Hematopoietic multipotent progenitor cell treated with erythropoietin and hydrocortisone succinate and interleukin-3 and kit ligand, for 4 days (in vitro differentiated cells): ENCODE data around the gene SLC15A5.

Experiments used
- DNase-seq: peaks from one replicate; pipeline ENCODE4 v3.0.0-alpha.2; 2015

SLC15A5 gene, protein sequence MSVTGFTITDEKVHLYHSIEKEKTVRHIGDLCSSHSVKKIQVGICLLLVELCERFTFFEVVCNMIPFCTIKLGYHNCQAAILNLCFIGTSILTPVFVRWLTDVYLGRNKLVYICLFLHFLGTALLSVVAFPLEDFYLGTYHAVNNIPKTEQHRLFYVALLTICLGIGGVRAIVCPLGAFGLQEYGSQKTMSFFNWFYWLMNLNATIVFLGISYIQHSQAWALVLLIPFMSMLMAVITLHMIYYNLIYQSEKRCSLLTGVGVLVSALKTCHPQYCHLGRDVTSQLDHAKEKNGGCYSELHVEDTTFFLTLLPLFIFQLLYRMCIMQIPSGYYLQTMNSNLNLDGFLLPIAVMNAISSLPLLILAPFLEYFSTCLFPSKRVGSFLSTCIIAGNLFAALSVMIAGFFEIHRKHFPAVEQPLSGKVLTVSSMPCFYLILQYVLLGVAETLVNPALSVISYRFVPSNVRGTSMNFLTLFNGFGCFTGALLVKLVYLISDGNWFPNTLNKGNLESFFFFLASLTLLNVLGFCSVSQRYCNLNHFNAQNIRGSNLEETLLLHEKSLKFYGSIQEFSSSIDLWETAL

DNA sequence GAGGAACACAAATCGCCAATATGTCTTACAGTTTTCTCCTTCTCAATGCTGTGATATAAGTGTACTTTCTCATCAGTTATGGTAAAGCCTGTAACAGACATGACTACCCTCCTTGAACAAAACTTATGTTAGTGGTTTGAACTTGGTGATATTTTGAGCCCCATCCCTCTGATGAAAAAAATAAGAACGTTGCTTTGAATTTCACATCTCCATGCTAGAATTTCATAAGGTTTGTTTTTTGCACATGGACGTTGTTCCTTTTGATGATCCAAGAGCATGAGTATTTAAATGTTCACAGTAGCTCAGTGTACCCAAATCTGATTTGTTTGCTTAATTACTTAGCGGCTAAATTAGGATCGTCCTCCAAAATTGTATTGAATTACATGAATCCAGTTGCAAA, at the start of gene SLC15A5:
TSS of gene SLC15A5 (minus strand) at position 101 of the 400 bp plus-strand sequence. CDS start at position 101, 0 bp downstream.
- no peak for DNase-seq

DNA sequence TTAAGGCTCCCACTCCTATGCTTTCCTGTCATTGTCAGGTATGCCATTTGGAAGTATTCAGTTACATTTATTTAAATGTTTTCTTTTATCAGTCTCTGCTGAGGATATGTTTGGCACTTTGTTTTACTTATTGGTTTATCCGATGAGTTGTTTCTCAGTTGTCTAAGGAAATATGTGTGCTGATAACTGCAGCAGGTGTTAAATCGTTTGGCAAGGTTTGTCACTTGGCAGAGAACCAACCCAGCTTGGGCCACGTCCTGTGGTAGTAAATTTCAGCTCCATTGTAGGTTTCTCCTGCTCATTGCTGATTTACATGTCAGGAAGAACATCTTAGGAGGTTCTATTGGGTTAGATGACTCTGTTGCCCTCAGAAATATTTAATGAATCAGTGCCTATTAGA, 47.9 kb upstream of the SLC15A5 start:
- no peak for DNase-seq

DNA sequence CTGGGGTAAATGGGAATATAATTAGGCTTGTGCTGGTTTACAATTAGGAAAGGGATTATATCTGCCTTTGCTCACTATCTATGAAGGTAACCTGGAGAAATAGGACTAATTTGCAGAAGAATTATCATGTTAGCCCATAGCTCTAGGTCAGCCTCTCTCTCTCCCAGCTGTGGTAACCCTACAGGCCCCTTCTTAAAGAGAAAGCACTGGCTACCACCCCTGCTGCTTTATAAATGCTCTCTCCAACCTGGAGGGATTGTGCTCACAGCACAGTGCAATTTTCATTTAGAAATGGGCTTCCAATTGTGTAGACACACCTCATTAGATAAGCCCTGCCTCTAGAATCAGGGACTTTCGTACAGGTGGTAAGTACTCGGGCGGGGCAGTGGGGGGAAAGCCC, 47.3 kb upstream of the SLC15A5 start:
- no peak for DNase-seq

DNA sequence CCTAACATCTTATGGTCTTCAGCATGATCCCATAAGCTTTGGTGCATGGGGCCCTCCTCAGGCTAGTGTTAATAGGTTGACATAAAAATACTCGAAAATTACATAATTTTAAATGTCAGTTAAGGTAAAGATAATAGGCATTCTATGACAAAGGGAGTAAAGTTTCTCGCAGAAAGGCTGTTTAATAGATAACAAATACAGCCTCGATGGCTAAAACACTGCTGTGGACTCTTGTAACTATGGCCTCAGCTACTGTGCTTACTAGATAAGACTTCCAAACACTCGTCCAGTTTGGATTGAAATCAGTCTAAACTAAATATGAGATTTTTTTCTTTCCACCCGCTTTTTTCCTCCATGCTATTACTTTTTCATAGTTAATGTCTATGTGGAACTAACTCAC, 46.8 kb upstream of the SLC15A5 start:
- no peak for DNase-seq

DNA sequence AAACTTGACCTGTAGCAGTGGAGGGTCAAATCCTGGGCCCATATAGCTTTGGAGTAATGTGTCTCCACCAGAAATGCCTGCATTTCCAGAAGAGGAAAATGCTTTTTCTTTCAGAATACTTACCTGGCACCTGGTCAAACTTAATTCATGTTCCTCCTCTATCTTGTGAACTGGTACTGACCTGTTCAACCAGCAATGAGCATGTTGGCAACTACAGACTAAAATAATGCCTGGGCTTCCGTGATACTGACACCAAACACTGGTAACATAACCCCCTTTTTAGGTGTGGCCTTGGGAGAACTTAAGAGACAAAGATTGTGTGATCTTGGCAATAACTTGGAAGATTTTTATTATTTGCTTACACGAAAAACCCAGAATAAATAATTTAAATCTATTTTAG, 46.2 kb upstream of the SLC15A5 start:
- no peak for DNase-seq

DNA sequence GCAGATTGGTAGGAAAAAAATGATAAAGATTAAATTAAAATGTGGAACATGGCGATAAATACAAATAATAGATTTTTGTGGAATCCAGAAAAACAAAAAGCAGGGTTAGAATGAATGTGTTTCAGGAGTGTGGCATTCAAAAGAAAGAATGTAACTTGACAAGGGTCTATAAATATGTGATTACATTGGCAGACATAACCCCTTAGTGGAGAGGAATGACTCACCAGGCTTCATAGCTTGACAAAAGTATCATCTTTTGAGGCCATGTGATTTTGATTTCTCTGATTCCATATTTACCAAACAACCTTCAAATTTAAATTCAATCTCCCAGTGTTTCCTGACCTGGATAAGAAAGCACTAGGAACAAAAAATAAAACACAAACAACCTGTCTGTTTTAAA, 45.5 kb upstream of the SLC15A5 start:
- DNase-seq: no peak

DNA sequence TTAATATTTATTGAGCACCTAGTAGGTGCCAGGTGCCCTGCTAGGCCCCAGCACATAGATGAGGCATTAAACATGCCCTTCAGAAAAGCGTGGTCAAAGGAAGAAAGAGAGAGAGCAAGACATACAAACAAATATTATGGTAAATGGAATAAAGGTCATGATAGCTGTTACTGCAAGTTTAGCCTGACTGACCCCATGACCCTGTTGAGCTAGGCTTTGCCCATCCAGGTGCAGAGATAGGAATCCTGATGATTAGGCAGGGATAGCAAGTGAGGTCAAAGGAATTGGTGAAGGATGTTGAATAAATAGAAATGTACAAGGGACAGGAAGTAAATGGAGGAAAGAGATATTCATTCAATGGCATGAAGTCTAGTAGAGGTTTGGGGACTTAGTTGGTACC, 33.4 kb upstream of the SLC15A5 start:
- no peak for DNase-seq

DNA sequence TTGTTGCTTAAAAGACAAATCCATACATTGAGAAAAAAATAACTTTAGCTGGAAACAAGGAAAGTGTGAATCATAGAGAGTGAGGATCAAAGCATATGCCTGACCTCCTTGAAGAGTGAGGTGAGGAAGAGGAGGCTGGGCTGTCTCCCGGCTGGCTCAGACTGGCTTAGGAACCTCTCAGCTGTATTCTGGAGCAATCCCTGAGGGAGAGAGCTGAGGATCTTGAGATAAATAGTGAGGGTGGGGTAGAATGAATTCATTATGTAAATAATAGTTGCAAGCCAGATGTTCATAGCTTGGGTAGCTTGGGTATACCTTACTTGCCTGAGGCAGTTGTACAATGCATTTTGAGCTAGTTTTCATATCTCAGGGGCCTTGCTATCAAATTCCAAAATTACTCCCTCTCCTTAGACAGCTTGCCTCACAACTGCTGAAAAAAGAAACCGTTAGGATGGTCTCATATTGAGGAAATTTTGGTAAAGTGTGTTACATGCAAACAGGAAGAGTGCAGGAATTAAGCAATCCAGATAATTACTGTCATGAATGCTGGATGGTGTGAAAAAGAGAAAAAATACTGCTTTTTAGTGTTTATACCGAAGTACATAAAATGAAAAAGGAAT, 30.5 kb upstream of the SLC15A5 start:
- peak; percentile 29 for DNase-seq

DNA sequence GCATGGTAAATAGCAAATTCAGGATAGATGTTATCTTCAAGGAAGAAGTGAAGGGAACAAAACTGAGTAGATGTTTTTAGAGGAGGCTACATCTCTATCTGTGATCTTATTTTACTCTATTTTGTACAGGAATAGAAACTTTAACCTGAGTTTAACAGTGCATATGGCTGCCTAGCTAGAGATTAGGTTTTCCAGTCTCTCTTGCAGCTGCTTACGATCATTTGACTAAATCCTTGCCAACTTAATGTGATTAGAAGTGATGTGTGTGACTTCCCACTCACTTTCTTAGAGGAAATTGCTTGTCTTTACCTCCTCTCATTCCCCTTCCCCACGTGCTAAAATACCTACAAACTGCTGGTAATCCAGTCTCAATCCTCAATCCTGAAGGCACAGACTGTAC, 26.5 kb upstream of the SLC15A5 start:
- no peak for DNase-seq

DNA sequence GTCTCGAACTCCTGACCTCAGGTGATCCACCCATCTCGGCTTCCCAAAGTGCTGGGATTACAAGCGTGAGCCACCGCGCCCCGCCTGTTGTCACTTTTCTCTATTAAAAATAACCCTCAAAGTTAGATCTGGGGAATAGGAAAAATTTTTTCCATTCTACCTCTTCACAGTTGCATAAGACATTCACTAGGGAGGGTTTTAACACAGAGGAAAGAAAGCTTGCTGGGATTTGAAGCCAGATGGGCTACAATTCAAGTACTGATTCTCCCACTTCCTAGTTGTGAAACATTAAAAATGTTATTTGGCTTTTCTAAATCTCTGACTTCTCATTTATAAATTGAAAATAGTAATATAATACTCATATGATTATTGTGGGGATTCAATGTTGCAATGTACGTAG, 23.3 kb upstream of the SLC15A5 start:
- no peak for DNase-seq

DNA sequence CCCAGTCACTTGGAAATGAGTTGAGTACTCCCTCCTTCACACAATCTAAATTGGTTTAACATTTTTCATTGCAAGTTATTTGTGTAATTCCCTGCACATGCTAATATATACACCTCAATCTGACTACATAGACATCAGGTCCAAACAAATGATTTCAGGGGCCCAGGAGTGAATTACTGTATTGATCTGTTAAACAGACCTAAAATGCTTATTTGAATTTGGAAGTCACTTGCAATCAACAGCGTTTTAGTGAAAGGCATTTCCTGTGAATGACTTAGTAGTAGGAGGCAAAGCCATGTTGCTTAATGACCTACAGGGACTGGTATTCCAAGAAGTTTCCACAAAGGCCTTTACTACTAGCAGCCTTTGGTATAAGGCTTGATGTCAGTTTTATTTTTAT, 22.6 kb upstream of the SLC15A5 start:
- no peak for DNase-seq

DNA sequence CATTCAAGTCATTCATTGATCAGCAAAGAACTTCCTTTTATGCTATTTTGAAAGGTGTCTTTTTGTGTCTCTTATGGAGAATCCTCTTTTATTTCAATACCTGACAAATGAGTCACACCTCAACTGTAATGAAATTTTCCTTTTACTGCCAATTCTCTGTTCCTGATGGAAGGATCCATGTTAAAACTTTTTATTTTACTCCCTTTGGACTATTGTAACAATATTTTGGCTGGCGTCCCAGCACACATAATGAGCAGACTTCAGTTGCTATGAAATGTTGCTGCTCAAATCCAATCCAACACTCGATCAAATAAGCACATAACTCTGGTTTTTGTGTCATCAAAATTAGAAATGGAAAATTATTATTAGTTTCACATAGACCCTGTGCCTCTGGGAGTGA, 21.9 kb upstream of the SLC15A5 start:
- no peak for DNase-seq

DNA sequence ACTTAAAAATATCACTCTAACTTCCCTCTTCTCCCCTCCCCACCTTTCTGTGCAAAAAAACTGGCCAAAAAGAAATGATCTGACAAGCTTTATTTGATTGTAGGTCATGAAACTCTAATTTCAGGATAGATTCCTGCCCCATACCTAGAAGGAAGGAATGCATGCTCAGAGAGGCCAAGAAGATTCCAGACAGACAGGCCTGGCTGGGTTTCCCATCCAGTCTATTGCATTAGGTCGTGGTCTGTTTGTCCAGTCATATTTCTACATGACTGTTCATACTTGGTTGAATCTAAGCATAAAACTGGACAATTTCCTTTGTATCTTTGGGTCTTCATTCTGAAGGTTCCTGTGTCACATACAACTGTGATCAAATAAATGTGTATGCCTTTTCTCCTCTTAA, 20.0 kb upstream of the SLC15A5 start:
- no peak for DNase-seq

DNA sequence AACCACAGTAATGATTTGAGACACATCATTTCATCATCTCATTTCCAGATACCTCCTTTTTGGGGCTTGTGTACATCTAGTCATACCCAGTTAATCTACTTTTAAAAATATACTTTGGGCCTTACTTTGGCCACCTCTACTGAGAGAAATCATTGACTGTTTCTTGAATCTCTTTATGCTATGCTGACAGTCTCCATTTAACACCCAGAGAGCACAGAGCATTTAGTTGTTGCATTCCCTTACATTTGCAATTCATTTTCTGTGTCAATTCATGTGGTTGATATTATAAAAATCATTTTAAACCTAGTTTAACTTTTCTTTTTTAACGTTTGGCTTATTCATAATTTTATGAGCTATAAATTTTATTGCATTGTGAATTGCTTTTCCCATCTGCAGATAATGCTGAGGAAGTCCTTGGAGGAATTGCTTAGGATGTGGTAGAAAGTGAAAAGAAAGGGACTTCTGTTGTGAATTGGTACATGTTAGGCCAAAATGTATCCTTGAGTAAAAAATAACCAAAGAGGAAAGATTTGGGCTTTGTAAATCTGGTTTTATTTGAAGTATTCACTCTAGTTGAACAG, 17.0 kb upstream of the SLC15A5 start:
- no peak for DNase-seq

DNA sequence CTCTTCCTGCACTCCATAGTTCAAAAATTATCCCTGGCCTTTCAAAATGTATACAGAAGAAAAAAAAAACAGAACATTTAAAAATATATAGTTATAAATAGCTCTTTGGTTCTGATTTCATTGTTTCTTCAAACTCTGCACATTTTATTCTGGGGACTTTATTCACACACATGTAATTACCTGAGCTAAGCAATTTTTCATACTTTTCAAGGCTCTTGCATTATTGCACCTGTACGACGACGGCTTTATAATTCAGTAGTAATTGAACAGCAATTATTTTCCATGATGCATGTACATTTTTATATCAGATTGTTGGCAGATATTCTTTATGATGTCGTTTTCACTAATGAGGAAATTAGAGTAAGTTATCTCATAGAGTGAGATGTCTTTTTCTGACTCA, 13.5 kb upstream of the SLC15A5 start:
- no peak for DNase-seq

DNA sequence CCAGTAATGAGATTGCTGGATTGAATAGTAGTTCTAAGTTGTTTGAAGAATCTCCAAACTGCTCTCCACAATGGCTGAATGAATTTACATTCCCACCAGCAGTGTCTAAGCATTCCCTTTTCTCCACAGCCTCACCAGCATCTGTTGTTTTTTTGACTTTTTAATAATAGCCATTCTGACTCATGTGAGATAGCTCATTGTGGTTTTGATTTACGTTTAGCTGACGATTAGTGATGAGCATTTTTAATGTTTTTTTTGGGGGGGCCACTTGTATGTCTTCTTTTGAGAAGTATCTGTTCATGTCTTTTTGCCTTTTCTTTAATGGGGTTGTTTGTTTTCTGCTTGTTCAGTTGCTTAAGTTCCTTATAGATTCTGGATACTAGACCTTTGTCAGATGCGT, 8.1 kb upstream of the SLC15A5 start:
- DNase-seq: no peak

DNA sequence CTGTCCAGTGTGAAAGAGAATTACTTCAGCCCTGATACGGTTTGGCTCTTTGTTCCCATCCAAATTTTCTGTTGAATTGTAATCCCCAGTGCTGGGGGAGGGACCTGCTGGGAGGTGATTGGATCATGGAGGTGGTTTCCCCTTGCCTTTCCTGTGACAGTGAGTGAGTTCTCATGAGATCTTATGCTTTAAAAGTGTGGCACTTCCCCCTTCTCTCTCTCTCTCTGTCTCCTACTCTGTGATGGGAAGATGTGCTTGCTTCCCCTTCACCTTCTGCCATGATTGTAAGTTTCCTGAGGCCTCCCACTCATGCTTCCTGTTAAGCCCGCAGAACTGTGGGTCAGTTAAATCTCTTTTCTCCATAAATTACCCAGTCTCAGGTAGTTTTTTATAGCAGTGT, 5.5 kb upstream of the SLC15A5 start:
- DNase-seq: no peak

DNA sequence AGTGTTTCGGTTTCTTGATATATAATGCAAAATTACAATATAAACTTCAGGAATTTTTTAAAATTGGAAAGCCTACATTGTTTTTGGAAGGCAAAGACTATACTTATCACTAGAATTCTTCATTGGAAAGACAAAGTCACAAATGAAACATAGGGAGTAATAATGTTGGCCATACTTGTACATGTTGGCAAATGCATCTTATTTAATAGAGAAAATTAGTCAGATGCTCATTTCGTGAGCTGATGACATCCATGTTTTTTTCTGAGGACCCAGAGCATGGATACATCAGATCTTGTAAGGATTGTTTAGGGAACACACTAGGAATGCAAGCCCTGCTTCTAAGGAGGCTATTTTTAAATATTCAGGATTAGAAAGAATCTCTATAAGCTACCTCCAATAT, 4.6 kb upstream of the SLC15A5 start:
- DNase-seq: no peak

DNA sequence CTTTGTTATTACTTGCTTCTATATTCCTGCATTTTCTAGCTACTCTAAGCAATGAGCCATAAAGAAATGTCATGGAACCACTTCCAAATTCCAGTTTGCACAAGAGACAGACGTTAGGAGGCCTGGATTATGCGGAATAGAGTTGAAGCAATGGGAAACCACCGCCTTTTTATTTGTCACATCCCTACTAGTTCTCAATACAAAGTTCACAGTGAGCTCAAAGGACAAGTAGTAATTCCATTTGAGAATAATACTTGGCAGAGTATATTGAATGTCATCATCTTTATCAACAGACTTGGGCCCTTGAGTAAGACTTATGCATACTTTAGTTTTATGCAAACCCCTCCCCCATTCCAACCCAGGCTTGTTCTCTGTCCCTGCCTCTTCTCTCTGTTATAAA, 3.7 kb upstream of the SLC15A5 start:
- DNase-seq: no peak

DNA sequence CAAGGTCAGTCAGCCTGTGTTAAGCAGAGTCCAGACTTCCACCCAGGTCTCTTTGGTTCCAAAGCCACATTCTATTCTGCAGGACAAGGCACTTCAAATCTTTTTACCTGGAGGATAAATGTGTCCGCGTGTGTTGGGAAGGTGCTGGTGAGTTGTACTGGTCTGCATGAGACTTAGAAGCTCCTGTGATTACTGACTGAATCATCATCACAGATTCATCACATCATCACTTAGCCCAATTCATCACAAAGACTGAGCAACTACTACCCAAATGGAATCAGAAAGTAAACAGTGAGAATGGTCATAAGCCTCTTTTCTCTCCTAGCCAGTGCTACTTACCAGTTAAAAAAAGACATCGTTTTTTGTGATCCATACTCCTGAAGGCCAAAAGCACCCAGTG, 5.3 kb downstream of the SLC15A5 start:
- DNase-seq: no peak

DNA sequence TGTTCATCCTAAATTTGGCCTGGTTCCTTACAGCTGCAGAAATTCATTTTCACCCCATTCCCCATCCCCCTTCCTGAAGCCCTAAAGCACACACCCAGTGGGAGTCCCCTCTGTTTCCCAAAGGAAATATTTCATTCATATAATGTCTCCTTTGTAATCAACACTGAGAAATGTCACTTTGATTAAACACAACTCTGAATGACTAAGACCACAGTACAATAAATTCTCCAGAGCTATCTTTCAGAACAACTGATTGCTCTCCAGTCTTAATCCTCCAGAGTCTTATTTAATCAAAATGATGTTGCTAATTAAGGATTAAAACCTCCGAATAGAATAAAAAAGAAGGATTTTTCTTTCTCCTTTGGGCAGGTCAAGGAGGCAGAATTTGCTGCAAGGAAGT, 6.4 kb downstream of the SLC15A5 start:
- DNase-seq: no peak

DNA sequence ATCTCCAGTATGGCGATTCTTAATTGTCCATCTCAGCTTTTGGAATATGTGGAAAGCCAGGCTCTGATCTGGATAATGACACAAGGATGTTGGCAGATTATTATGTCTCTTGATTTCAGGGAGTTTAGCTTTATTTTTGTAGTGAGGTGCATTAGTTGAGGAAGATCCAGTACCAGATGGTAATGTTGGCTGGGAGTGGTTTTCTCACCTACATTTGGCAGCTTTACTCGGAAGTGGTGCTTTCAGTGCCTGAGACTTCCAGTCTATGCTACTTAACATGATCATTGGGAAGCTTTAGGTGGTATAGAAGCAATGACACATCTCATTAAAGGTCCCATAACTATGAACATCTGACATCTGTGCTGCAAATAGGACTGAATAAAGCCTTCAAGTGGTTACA, 7.5 kb downstream of the SLC15A5 start:
- no peak for DNase-seq

DNA sequence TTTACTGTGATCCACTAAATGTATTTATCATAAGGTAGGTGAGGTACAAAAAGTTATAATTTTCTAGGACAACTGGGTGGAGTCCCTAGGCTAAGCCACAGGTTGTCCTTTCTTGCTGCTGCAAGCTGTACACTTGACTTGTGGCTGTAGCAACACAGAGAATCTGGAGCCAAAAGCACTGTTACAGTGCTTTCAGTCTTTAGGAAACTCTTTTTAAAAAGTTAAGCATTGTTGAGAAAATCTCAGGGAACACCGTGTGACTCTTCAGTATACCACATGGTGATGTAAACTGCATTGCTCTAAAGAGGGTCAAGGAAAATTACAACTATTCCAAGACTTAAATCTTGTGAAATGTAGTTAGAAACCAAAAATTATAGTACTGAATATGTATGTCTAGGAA, 11.4 kb downstream of the SLC15A5 start:
- no peak for DNase-seq

DNA sequence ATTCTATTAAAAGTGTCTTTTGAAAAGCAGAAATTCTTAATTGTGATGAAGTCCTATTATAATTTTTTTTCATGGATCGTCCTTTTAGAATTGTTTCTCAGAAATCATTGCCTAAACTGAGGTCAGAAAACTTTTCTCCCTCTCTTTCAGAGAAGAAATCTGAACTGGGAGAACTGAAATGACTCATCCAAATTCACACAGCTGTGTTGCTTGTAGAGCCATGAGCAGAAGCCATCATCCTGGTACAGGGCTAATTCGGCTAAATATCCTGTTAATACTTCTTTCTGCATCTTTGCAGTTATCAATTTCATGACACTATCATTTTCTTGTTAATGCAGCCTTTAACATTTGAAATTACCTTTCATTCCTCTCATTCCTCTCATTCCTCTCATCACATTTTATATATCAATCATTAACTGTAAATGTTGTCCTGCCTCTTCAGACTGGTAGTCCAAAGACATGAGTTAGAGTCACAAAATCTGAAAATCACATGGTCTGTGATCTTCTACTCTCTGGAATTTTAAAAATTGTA, 15.5 kb downstream of the SLC15A5 start:
- no peak for DNase-seq
